HG02642 (cell line): ENCODE results near the gene STAT1.

ENCODE experiments used
- ATAC-seq: cut with Tn5 transposase; IDR thresholded peaks from one replicate; pipeline ENCODE4 v1.9.1; 2021; ENCODE audit warnings: mild to moderate bottlenecking; ENCODE audit not compliant: unreplicated experiment, poor library complexity

The STAT1 gene

GRCh38 chr2:190929919-190930318 is 84.1 kb downstream of the STAT1 start:
- ATAC-seq: no peak

GRCh38 chr2:190927301-190927700 is 86.7 kb downstream of the STAT1 start:
- ATAC-seq: no peak

- ATAC-seq: no peak
These were observed 91.6 kb downstream of the STAT1 start for GRCh38 chr2:190922376-190922775.

GRCh38 chr2:190920085-190920484 is 93.9 kb downstream of the STAT1 start:
- no peak for ATAC-seq
